ENCODE data around the gene ENOX1. TPM values are rescaled to one million over a fixed set of nuclear protein-coding genes. Genes with fewer than 3 reads are reported as not detected.

Gene ENOX1
- total and polyA plus RNA-seq, 2 donors (not counting 3 experiments of a cell fraction or from before 2014, with no cell fraction given): 0.17 to 0.97 TPM

DNA sequence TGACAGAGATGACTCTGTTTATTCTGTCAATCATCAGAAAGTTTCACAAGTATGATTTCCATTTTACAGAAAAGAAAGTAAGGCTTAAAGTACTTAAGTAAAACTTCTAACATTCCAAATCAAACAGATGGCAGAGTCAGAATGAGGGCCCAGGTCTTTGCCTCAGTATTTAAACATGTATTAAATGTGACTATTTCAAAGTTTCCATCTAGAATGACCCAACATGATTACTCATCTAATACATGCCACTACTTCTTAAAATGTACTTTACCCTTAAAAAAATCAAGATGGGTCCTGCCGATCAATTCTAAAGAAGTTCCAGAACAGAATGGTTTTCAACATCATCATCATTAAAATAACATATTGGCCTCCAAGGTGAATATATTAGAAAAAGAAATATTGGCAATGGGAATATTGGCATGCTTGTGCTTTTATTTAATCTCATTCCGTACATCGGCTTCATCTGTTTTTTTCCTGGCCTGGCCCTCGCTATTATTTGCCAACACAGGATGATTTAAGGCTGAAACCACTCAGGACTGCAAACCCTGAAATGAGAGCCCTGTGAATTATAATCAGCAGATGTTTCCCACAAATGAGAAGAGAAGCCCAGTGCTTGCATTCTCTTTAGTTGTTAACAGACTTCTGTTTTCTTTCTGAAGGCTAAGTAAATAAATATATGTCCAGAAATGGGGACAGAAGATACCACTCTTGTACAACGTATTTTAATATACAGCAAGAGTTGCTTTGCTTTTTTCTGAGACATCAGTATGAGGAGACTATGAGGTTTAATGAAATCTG lies 423.4 kb downstream of the ENOX1 start:
- Histone ChIP-seq H3K9me3 (replicated peaks; ENCODE audit: control insufficient read depth, insufficient read depth, low read length) (no peaks in the 10 kb centered on the region), H3K27ac (ENCODE audit: insufficient read depth, low read depth, low read length) (peak overlapping the region; percentile 99), H3K4me2 (ENCODE audit: insufficient read depth, low read length) (peak overlapping the region; percentile 83), H3K79me2 (ENCODE audit: control insufficient read depth, insufficient read depth, low read length) (no peaks in the 10 kb centered on the region), H3K4me3 (replicated peaks in 1 of 3; ENCODE audit: insufficient read depth in 1 of 3, low read depth in 1 of 3, low read length in 3 of 3) (peak overlapping the region in 1 of 3 experiments; percentile 63), H3K9me1 (replicated peaks; ENCODE audit: control insufficient read depth, extremely low read depth, insufficient read depth, low read length) (no peaks in the 10 kb centered on the region), H3K9ac (replicated peaks; ENCODE audit: extremely low read depth, insufficient read depth, low read length) (peak overlapping the region; percentile 90), H3K36me3 (ENCODE audit: control insufficient read depth in 2 of 2, extremely low read depth in 1 of 2, insufficient read depth in 2 of 2, low read length in 2 of 2) (no peaks in the 10 kb centered on the region), H3K27me3 (ENCODE audit: control insufficient read depth in 2 of 2, insufficient read depth in 2 of 2, low read length in 2 of 2) (no peaks in the 10 kb centered on the region), H2AFZ (ENCODE audit: low read depth, low read length) (peak overlapping the region; percentile 50), H4K20me1 (replicated peaks; ENCODE audit: control insufficient read depth, extremely low read depth, insufficient read depth, low read length) (no peaks in the 10 kb centered on the region), H3K4me1 (ENCODE audit: control insufficient read depth, extremely low read depth, insufficient read depth, low read length) (peaks cover 33% of the 10 kb centered on the region)
- intact Hi-C loops (cut with micrococcal nuclease) (loop anchor here (5.0 to 10.0 kb wide), 3 partner anchors 269 to 511 kb away; partner anchors contain the start of genes CCDC122, ENOX1 and LACC1), dilution Hi-C loops (cut with MboI; ENCODE audit: extremely low pct_ligation_motif_present, low sequenced_read_pairs) (no loop called here)
- ChIA-PET POLR2A (no interaction called here), CTCF (interaction anchor here (0.8 kb wide), 1 partner anchor 60 kb away, joined by 3 read pairs; no protein-coding TSS in a partner anchor)
- FAIRE-seq (no peak), DNase-seq (ENCODE audit: low read depth, low spot score) (peak; percentile 83)
- BruUV-seq (replicated peaks): no TSS peak
- TF ChIP-seq, protein P1, sequence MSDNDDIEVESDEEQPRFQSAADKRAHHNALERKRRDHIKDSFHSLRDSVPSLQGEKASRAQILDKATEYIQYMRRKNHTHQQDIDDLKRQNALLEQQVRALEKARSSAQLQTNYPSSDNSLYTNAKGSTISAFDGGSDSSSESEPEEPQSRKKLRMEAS (IDR thresholded peaks at IDR 0.05; ENCODE audit: insufficient read depth, insufficient read length): no peak
- TF ChIP-seq GATA2 (IDR thresholded peaks at IDR 0.05; ENCODE audit: insufficient read depth, insufficient read length, low read depth, low read length) (no peak), EZH2 (IDR thresholded peaks at IDR 0.05; ENCODE audit: borderline replicate concordance, low read depth, low read length, severe bottlenecking) (no peak), FOS (IDR thresholded peaks at IDR 0.05; ENCODE audit: borderline replicate concordance, insufficient read depth, low read length) (no peak), MYC (IDR thresholded peaks at IDR 0.05; ENCODE audit: low read depth, low read length) (no peak), POLR2A (IDR thresholded peaks at IDR 0.05; ENCODE audit: low read depth, low read length) (no peak)
- TF ChIP-seq, protein P2, sequence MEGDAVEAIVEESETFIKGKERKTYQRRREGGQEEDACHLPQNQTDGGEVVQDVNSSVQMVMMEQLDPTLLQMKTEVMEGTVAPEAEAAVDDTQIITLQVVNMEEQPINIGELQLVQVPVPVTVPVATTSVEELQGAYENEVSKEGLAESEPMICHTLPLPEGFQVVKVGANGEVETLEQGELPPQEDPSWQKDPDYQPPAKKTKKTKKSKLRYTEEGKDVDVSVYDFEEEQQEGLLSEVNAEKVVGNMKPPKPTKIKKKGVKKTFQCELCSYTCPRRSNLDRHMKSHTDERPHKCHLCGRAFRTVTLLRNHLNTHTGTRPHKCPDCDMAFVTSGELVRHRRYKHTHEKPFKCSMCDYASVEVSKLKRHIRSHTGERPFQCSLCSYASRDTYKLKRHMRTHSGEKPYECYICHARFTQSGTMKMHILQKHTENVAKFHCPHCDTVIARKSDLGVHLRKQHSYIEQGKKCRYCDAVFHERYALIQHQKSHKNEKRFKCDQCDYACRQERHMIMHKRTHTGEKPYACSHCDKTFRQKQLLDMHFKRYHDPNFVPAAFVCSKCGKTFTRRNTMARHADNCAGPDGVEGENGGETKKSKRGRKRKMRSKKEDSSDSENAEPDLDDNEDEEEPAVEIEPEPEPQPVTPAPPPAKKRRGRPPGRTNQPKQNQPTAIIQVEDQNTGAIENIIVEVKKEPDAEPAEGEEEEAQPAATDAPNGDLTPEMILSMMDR (IDR thresholded peaks at IDR 0.05; ENCODE audit: extremely low read depth in 1 of 2, insufficient read depth in 1 of 2, low read depth in 1 of 2, low read length in 2 of 2): no peak
